SK-N-SH (cell line): ENCODE measurements around the gene ADD2. TPM values are rescaled to one million over a fixed set of nuclear protein-coding genes. Genes with fewer than 3 reads are reported as not detected.
A peak's percentile ranks its signal among the peaks of the same experiment; 100 is the strongest.

ENCODE experiments used
- CTCF ChIA-PET: fragments of 300-600, 350-600 bp; formaldehyde crosslinking; extraction: SDS; loops from one replicate; lab custom pipeline; 2021; lab: Yijun Ruan, JAX
- POLR2A ChIA-PET: fragments of 350-600 bp; sonication (Branson Sonifier 250); formaldehyde crosslinking; extraction: SDS; loops from one replicate; lab custom pipeline; 2020; ENCODE audit warnings: antibody characterized with exemption, inconsistent platforms; lab: Yijun Ruan, JAX
- DNase-seq: peaks from one replicate; pipeline ENCODE4 v3.0.0; 2012
- H2AFZ ChIP-seq: fragments of 200-600 bp; sonication (generic); 2 replicates; pipeline ENCODE4 v1.8.1; 2016; ENCODE audit warnings: antibody characterized with exemption, mild to moderate bottlenecking, low read depth
- H3F3A ChIP-seq: fragments of 200-600 bp; sonication (generic); replicated peaks from 2 replicates; pipeline ENCODE3; 2016; ENCODE audit warnings: antibody characterized with exemption, mild to moderate bottlenecking; ENCODE audit not compliant: insufficient read depth
- H3K27ac ChIP-seq, 2 experiments: fragments of 200-500 bp in 1 of 2; fragments of 200-600 bp in 1 of 2; sonication (Bioruptor generic) in 1 of 2; sonication (generic), shearing (Covaris generic) in 1 of 2; 2 replicates each; pipeline versions ENCODE4 v1.5.1 to v1.6.1; 2014 to 2016; ENCODE audit warnings: low read depth in 2 of 2, inconsistent platforms in 1 of 2, low read length in 1 of 2, mild to moderate bottlenecking in 1 of 2, mixed read lengths in 1 of 2
- H3K27me3 ChIP-seq: fragments of 200-600 bp; sonication (generic), shearing (Covaris generic); 2 replicates; pipeline ENCODE4 v1.6.1; 2016; ENCODE audit warnings: mixed run types; ENCODE audit not compliant: insufficient read depth
- H3K36me3 ChIP-seq, 2 experiments: fragments of 200-500 bp in 1 of 2; fragments of 200-600 bp in 1 of 2; sonication (Bioruptor generic) in 1 of 2; sonication (generic) in 1 of 2; replicated peaks in 1 of 2; 2 replicates each; pipeline versions ENCODE3 to v1.5.1; 2014 to 2016; ENCODE audit warnings: low read length in 1 of 2, mild to moderate bottlenecking in 1 of 2; ENCODE audit not compliant: insufficient read depth in 2 of 2, control insufficient read depth in 1 of 2
- H3K4me1 ChIP-seq, 2 experiments: fragments of 200-500 bp in 1 of 2; fragments of 200-600 bp in 1 of 2; sonication (Bioruptor generic) in 1 of 2; sonication (generic), shearing (Covaris generic) in 1 of 2; 2 replicates each; pipeline versions ENCODE4 v1.5.1 to v1.6.1; 2014 to 2016; ENCODE audit warnings: low read depth in 1 of 2, low read length in 1 of 2, mixed run types in 1 of 2; ENCODE audit not compliant: insufficient read depth in 2 of 2, control insufficient read depth in 1 of 2
- H3K4me2 ChIP-seq: fragments of 200-600 bp; sonication (generic), shearing (Covaris generic); 2 replicates; pipeline ENCODE4 v1.6.1; 2017; ENCODE audit warnings: mixed run types
- H3K4me3 ChIP-seq, 2 experiments: fragments of 200-500 bp in 1 of 2; fragments of 200-600 bp in 1 of 2; sonication (Bioruptor generic) in 1 of 2; sonication (generic), shearing (Covaris generic) in 1 of 2; 2 replicates each; pipeline versions ENCODE4 v1.5.1 to v1.8.1; 2014 to 2016; ENCODE audit warnings: low read depth in 2 of 2, inconsistent platforms in 1 of 2, low read length in 1 of 2, mild to moderate bottlenecking in 1 of 2, mixed read lengths in 1 of 2, moderate library complexity in 1 of 2
- H3K79me2 ChIP-seq: fragments of 200-600 bp; sonication (generic); 2 replicates; pipeline ENCODE4 v1.8.1; 2017; ENCODE audit warnings: mild to moderate bottlenecking; ENCODE audit not compliant: insufficient read depth
- H3K9ac ChIP-seq: fragments of 200-600 bp; sonication (generic); 2 replicates; pipeline ENCODE4 v1.6.1; 2017; ENCODE audit warnings: mixed run types
- H3K9me2 ChIP-seq: fragments of 200-600 bp; sonication (generic); 2 replicates; pipeline ENCODE4 v1.6.1; 2017; ENCODE audit warnings: mixed run types
- H3K9me3 ChIP-seq: fragments of 200-600 bp; sonication (generic); 2 replicates; pipeline ENCODE4 v1.6.1; 2017; ENCODE audit warnings: mixed run types, mild to moderate bottlenecking, moderate library complexity
- H4K20me1 ChIP-seq: fragments of 200-600 bp; sonication (generic); 2 replicates; pipeline ENCODE4 v1.6.1; 2017; ENCODE audit warnings: mild to moderate bottlenecking, mixed run types; ENCODE audit not compliant: insufficient read depth
- CHD2 ChIP-seq: fragments of 150-350 bp; IDR thresholded peaks from 2 replicates; pipeline ENCODE4 v1.6.1; 2018; ENCODE audit warnings: low read length; ENCODE audit not compliant: partially characterized antibody
- ELF1 ChIP-seq: IDR thresholded peaks from 2 replicates; pipeline ENCODE4 v1.4.0; 2012
- EP300 ChIP-seq, 2 experiments: IDR thresholded peaks; 2 replicates each; pipeline versions ENCODE4 v1.4.0 to v1.6.1; 2012; ENCODE audit warnings: borderline replicate concordance in 1 of 2, low read depth in 1 of 2, low read length in 1 of 2
- FOXJ3 ChIP-seq: sonication (generic); formaldehyde crosslinking; IDR thresholded peaks from 2 replicates; pipeline ENCODE4 v1.5.1; 2020; ENCODE audit warnings: mild to moderate bottlenecking, missing genetic modification reagents
- FOXM1 ChIP-seq: IDR thresholded peaks from 2 replicates; pipeline ENCODE4 v1.4.0; 2012; ENCODE audit warnings: low read depth, mild to moderate bottlenecking
- GABPA ChIP-seq: IDR thresholded peaks from 2 replicates; pipeline ENCODE4 v1.4.0; 2012; ENCODE audit warnings: low read depth, mild to moderate bottlenecking
- GATA2 ChIP-seq: sonication (generic); formaldehyde crosslinking; IDR thresholded peaks from 2 replicates; pipeline ENCODE4 v1.5.0; 2020; ENCODE audit warnings: mild to moderate bottlenecking, missing genetic modification reagents
- JUND ChIP-seq: IDR thresholded peaks from 2 replicates; pipeline ENCODE4 v1.4.0; 2012
- MEF2A ChIP-seq: IDR thresholded peaks from 2 replicates; pipeline ENCODE4 v1.4.0; 2012; ENCODE audit warnings: low read depth, borderline replicate concordance
- MXI1 ChIP-seq: IDR thresholded peaks from 2 replicates; pipeline ENCODE4 v1.6.1; 2012; ENCODE audit warnings: mild to moderate bottlenecking, low read depth, low read length, improper control_type of control experiment
- PBX3 ChIP-seq: IDR thresholded peaks from 2 replicates; pipeline ENCODE4; 2012
- RXRA ChIP-seq: IDR thresholded peaks from 2 replicates; pipeline ENCODE4 v1.4.0; 2012; ENCODE audit warnings: low read depth, mild to moderate bottlenecking, borderline replicate concordance
- TAF1 ChIP-seq: IDR thresholded peaks from 2 replicates; pipeline ENCODE4 v1.6.1; 2012; ENCODE audit warnings: low read depth, mild to moderate bottlenecking, low read length, moderate library complexity, borderline replicate concordance
- TEAD4 ChIP-seq: IDR thresholded peaks from 2 replicates; pipeline ENCODE4 v1.4.0; 2012; ENCODE audit warnings: mild to moderate bottlenecking, borderline replicate concordance; ENCODE audit not compliant: insufficient read depth
- YY1 ChIP-seq: IDR thresholded peaks from 2 replicates; pipeline ENCODE4 v1.4.0; 2012; ENCODE audit warnings: low read depth, mild to moderate bottlenecking
- ZBTB33 ChIP-seq: IDR thresholded peaks from 2 replicates; pipeline ENCODE4 v1.4.0; 2012; ENCODE audit warnings: low read depth, borderline replicate concordance
- WGBS: methylation state at CpG from one replicate; pipeline ENCODE4 v1.1.6; 2017; ENCODE audit warnings: low lambda C conversion rate; 5-methylcytosine and 5-hydroxymethylcytosine counted together
- polyA plus RNA-seq, 3 experiments: library from polyadenylated mRNA; depleted of rRNA; stranded (reverse); fragments of >200 nt; gene quantifications; 2 replicates each; pipeline ENCODE4 v1.2.3, GENCODE V29; 2012
- TF ChIP-seq, protein P1 (sequence below): IDR thresholded peaks from 2 replicates; pipeline ENCODE4 v1.4.0; 2012; ENCODE audit warnings: low read depth, borderline replicate concordance

ADD2 gene
- polyA plus RNA-seq, 1 of the 3 experiments (the other 2 are of a cell fraction), result 0.30 TPM

- H3K27me3 ChIP-seq, result no peaks in the 10 kb centered on the region
- H3K4me2 ChIP-seq, result no peak overlapping the region
- H3K79me2 ChIP-seq, result no peaks in the 10 kb centered on the region
- no peak for DNase-seq
- H4K20me1 ChIP-seq, result no peaks in the 10 kb centered on the region
- no peak overlapping the region for H3K9ac ChIP-seq
- no peak for TF ChIP-seq GATA2 (CRISPR knock-in tag)
- TF ChIP-seq FOXJ3 (CRISPR knock-in tag), result no peak
- TF ChIP-seq, all 33 proteins: peak for 0
- H3K4me1 ChIP-seq, result peaks cover 0 to 22% of the 10 kb centered on the region in 2 experiments; a peak in 1 of 4 replicates
- ChIA-PET CTCF (interaction anchor here (0.7 to 1.4 kb wide), 4 partner anchors 8 to 232 kb away, joined by 3 to 4 read pairs (median 3); no protein-coding TSS in a partner anchor), POLR2A (interaction anchor here (0.7 kb wide), 1 partner anchor 352 kb away, joined by 3 read pairs; no protein-coding TSS in a partner anchor)
- H3K9me3 ChIP-seq, result no peaks in the 10 kb centered on the region
- no peaks in the 10 kb centered on the region for H3K36me3 ChIP-seq
- H3K27ac ChIP-seq, result no peak overlapping the region; a peak in 1 of 4 replicates
- WGBS, result 61% methylated on average over 7 of the region's 7 CpGs
- no peak overlapping the region for H2AFZ ChIP-seq
- H3F3A ChIP-seq, result no peaks in the 10 kb centered on the region
- no peak overlapping the region for H3K4me3 ChIP-seq
- H3K9me2 ChIP-seq, result no peaks in the 10 kb centered on the region
These were observed 51.8 kb downstream of the ADD2 start for GRCh38 chr2:70716131-70716743.

DNA sequence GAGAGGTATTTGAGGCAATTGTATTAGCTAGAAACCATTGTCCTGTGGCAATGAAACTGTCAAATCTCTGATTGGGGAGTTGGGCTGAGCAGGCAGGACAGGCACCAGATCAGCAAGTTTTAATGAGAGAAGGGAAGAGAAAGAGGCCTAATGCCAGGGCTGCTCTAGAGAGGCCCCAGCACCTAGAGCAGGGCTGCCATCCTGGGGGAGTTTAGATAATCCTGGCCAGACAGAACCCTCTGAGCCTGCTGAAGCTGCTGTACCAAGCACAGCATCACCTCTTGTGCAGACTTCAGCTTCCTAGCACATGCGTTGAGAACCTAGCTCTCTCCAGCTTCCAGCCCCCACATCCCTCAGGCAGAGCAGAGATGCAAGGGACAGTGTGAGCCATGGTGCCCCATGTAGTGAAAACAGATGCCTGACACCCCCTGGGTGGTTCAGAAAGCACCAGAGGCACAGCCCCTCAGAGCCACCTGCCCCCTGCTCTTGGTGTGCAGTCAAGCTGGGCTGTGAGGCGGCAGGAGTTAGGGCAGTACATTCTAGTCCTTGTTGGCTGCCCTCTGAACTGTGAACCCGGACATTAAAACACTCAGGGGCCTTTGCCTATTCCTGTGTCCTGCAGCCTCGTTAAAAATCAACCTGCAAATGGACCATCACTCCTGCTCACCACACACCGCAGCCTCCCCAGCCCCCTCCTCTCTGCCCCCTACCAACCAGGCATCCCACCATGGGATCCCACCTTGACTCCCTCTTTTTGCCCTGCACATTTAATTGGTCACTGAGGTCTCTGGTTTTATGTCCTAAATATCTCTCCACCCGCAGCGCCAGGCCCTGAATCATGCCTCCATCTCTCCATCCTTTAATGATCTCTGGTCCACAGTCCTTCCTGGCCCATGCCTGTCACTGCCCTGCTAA lies 52.7 kb downstream of the ADD2 start:
- no peaks in the 10 kb centered on the region for H3K36me3 ChIP-seq
- no peaks in the 10 kb centered on the region for H4K20me1 ChIP-seq
- TF ChIP-seq MXI1, result no peak
- no peak for TF ChIP-seq TAF1
- TF ChIP-seq RXRA, result no peak
- TF ChIP-seq MEF2A, result no peak
- TF ChIP-seq TEAD4, result no peak
- no peak for TF ChIP-seq ZBTB33
- no peak for TF ChIP-seq FOXM1
- TF ChIP-seq, protein P1, sequence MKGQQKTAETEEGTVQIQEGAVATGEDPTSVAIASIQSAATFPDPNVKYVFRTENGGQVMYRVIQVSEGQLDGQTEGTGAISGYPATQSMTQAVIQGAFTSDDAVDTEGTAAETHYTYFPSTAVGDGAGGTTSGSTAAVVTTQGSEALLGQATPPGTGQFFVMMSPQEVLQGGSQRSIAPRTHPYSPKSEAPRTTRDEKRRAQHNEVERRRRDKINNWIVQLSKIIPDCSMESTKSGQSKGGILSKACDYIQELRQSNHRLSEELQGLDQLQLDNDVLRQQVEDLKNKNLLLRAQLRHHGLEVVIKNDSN, result no peak
- TF ChIP-seq JUND, result no peak
- TF ChIP-seq ELF1, result no peak
- no peak for TF ChIP-seq FOXJ3 (CRISPR knock-in tag)
- TF ChIP-seq GABPA, result no peak
- no peak for TF ChIP-seq CHD2
- TF ChIP-seq YY1, result no peak
- no peak for TF ChIP-seq EP300 (IDR thresholded peaks at IDR 0.05; ENCODE audit: borderline replicate concordance in 1 of 2, low read depth in 1 of 2, low read length in 1 of 2)
- no peak for TF ChIP-seq PBX3
- no peak overlapping the region for H3K4me3 ChIP-seq
- WGBS, result 59% methylated on average over 6 of the region's 7 CpGs
- H3K4me2 ChIP-seq, result no peak overlapping the region
- POLR2A ChIA-PET, result interaction anchor here (0.5 kb wide), 1 partner anchor 164 kb away, joined by 3 read pairs; no protein-coding TSS in a partner anchor
- H3F3A ChIP-seq, result no peaks in the 10 kb centered on the region
- no peak overlapping the region for H3K27ac ChIP-seq
- H3K9me3 ChIP-seq, result no peaks in the 10 kb centered on the region
- H3K9me2 ChIP-seq, result no peaks in the 10 kb centered on the region
- CTCF ChIA-PET, result interaction anchor here (1.4 kb wide), 1 partner anchor 157 kb away, joined by 3 read pairs; no protein-coding TSS in a partner anchor
- no peaks in the 10 kb centered on the region for H3K79me2 ChIP-seq
- no peak overlapping the region for H2AFZ ChIP-seq
- peaks cover 0 to 22% of the 10 kb centered on the region in 2 experiments; a peak in 1 of 4 replicates for H3K4me1 ChIP-seq
- H3K9ac ChIP-seq, result no peak overlapping the region
- DNase-seq, result peak; percentile 41
- no peaks in the 10 kb centered on the region for H3K27me3 ChIP-seq
